CD4-positive, CD25-positive, alpha-beta regulatory T cell (primary cell): ENCODE results near the gene C13orf46. TPM values are rescaled to one million over a fixed set of nuclear protein-coding genes. Genes with fewer than 3 reads are reported as not detected.

Experiments
- ATAC-seq, 2 donors: fragments of 150-1000 bp; cut with Tn5 transposase; one replicate each; pipeline ENCODE4 v1.10.0; 2021; ENCODE audit warnings: low read depth in 2 of 2, moderate number of reproducible peaks in 2 of 2, moderate library complexity in 1 of 2
- DNase-seq, 3 donors: peaks; one replicate each; pipeline versions ENCODE4 v3.0.0 to v3.0.0-alpha.2; 2012 to 2022; ENCODE audit warnings: mixed read lengths in 1 of 3
- H3K27ac ChIP-seq: one replicate; pipeline ENCODE4 v1.7.0; 2013; ENCODE audit warnings: mild to moderate bottlenecking, low read length; ENCODE audit not compliant: insufficient read depth, poor library complexity, severe bottlenecking
- H3K27me3 ChIP-seq: one replicate; pipeline ENCODE4 v1.7.0; 2013; ENCODE audit warnings: low read length; ENCODE audit not compliant: control insufficient read depth, insufficient read depth
- H3K36me3 ChIP-seq: one replicate; pipeline ENCODE4 v1.7.0; 2013; ENCODE audit warnings: mild to moderate bottlenecking, low read length, moderate library complexity; ENCODE audit not compliant: control insufficient read depth, insufficient read depth
- H3K4me1 ChIP-seq: 2 replicates; pipeline ENCODE4 v1.7.0; 2013; ENCODE audit warnings: mild to moderate bottlenecking, low read length; ENCODE audit not compliant: insufficient read depth, control insufficient read depth, poor library complexity, severe bottlenecking
- H3K4me3 ChIP-seq: one replicate; pipeline ENCODE4 v1.7.0; 2013; ENCODE audit warnings: low read depth, mild to moderate bottlenecking, low read length, moderate library complexity
- H3K9me3 ChIP-seq, 2 experiments: 1 replicate in 1 of 2; 2 replicates in 1 of 2; pipeline ENCODE4 v1.7.0; 2013; ENCODE audit warnings: low read length in 2 of 2, mild to moderate bottlenecking in 1 of 2, moderate library complexity in 1 of 2; ENCODE audit not compliant: control insufficient read depth in 2 of 2
- H3K27ac Mint-ChIP-seq, 3 donors: one replicate each; pipeline ENCODE4 v1.8.0; 2020 to 2022; ENCODE audit warnings: mild to moderate bottlenecking in 3 of 3, mixed read lengths in 3 of 3, moderate library complexity in 2 of 3
- H3K27me3 Mint-ChIP-seq: one replicate; pipeline ENCODE4 v1.8.0; 2022; ENCODE audit warnings: mild to moderate bottlenecking, mixed read lengths
- H3K36me3 Mint-ChIP-seq: one replicate; pipeline ENCODE4 v1.8.0; 2020; ENCODE audit warnings: mixed read lengths
- H3K4me1 Mint-ChIP-seq, 4 donors: one replicate each; pipeline ENCODE4 v1.8.0; 2020 to 2022; ENCODE audit warnings: mixed read lengths in 4 of 4, mild to moderate bottlenecking in 1 of 4
- H3K4me3 Mint-ChIP-seq, 4 donors: one replicate each; pipeline ENCODE4 v1.8.0; 2020 to 2022; ENCODE audit warnings: mild to moderate bottlenecking in 4 of 4, mixed read lengths in 4 of 4, moderate library complexity in 3 of 4
- H3K9me3 Mint-ChIP-seq, 7 donors: one replicate each; pipeline ENCODE4 v1.8.0; 2020 to 2022; ENCODE audit warnings: mixed read lengths in 7 of 7, mild to moderate bottlenecking in 3 of 7, moderate library complexity in 2 of 7
- polyA plus RNA-seq, 4 donors: library from polyadenylated mRNA; unstranded; fragments of 300-500 nt; fragmentation: Illumina TruSeq; gene quantifications; one replicate each; pipeline ENCODE4 v1.2.3, GENCODE V29; 2021
- total RNA-seq: library from RNA; stranded (reverse); gene quantifications from one replicate; pipeline ENCODE4 v1.2.3, GENCODE V29; 2022

The C13orf46 gene
- total and polyA plus RNA-seq, 5 donors from 2014 or later = 0.16 to 21.2 (median 0.55) TPM

DNA sequence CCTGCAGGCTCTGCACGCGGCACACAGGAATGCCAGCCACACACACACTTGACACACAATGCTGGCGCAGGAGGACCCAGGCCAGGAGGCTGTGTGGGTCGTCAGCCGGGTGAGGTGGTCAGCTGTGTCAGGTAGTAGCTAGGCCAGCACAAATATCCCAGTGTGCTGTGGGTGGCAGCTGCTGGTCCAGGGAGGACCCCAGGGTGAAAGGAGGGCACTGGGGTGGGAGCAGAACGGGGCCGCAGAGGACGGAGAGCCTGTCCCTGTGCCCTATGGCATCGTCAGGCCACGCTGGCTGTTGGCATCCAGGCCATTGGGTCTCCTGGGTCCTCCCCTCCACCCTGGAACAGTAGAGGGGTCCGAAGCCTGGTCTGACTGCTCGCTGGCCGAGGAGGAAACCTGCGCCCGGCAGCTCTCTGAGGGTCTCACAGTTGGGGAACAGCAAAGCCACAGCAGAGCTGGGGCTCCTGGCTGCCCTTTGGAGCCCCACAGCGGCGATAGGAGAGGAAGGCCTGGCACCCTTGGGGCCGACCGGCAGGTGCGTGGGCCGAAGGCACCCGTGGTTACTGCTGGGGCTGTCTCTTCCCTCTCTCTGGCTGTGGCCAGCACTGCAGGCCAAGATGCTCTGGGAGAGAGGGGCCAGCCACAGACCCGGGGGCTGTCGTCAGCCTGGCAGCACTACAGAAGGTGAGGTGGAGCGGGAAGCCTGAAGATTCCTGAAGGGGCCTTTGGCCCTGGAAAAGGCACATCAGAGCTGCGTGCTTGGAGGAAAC, 27.3 kb downstream of the C13orf46 start:
- H3K4me3 Mint-ChIP-seq = no peak overlapping the region
- no peak overlapping the region for H3K27ac Mint-ChIP-seq
- no peak overlapping the region for H3K27ac ChIP-seq
- DNase-seq (no peak), ATAC-seq (no peak)
- peaks cover 6% of the 10 kb centered on the region for H3K27me3 Mint-ChIP-seq
- no peaks in the 10 kb centered on the region for H3K36me3 Mint-ChIP-seq
- H3K9me3 Mint-ChIP-seq = peaks cover 0 to 4% (median 0%) of the 10 kb centered on the region in 7 donors
- H3K27me3 ChIP-seq = no peaks in the 10 kb centered on the region
- no peaks in the 10 kb centered on the region for H3K36me3 ChIP-seq
- no peaks in the 10 kb centered on the region for H3K9me3 ChIP-seq
- H3K4me3 ChIP-seq = no peak overlapping the region
- H3K4me1 Mint-ChIP-seq = peaks cover 0 to 12% (median under 1%) of the 10 kb centered on the region in 4 donors
- no peaks in the 10 kb centered on the region for H3K4me1 ChIP-seq

DNA sequence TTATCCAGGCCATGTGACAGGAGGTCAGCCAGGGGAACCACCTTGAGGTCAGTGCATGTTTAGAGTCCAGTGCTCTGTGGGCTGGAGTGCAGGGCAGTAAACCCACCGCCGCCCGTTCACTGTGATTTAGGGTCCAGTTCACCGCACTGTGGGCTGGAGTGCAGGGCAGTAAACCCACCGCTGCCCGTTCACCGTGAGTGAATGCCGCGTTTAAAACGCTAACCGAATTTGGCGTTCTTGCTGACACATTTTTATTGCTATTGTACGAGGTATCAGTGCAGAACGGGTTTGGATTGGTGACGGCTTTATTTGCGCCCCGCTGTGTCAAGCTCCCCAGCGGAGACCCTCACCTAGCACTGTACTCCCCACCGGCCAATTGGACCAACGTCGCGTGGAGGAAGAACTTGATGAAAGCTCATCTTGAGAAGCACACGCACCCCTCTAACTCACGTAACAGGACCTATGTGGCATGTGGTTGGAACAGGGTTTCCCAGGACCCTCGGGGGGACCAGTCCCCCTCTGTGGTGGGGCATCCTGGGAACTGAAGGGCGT, 27.9 kb downstream of the C13orf46 start:
- Histone ChIP-seq H3K4me3 (no peak overlapping the region), H3K27ac (no peak overlapping the region), H3K9me3 (no peaks in the 10 kb centered on the region), H3K4me1 (no peaks in the 10 kb centered on the region), H3K27me3 (no peaks in the 10 kb centered on the region), H3K36me3 (no peaks in the 10 kb centered on the region)
- Mint-ChIP-seq H3K4me3 (no peak overlapping the region), H3K27ac (no peak overlapping the region), H3K4me1 (peaks cover 0 to 10% (median under 1%) of the 10 kb centered on the region in 4 donors), H3K36me3 (no peaks in the 10 kb centered on the region), H3K27me3 (peaks cover 6% of the 10 kb centered on the region), H3K9me3 (peaks cover 0 to 4% (median 0%) of the 10 kb centered on the region in 7 donors)
- DNase-seq = no peak
- no peak for ATAC-seq

DNA sequence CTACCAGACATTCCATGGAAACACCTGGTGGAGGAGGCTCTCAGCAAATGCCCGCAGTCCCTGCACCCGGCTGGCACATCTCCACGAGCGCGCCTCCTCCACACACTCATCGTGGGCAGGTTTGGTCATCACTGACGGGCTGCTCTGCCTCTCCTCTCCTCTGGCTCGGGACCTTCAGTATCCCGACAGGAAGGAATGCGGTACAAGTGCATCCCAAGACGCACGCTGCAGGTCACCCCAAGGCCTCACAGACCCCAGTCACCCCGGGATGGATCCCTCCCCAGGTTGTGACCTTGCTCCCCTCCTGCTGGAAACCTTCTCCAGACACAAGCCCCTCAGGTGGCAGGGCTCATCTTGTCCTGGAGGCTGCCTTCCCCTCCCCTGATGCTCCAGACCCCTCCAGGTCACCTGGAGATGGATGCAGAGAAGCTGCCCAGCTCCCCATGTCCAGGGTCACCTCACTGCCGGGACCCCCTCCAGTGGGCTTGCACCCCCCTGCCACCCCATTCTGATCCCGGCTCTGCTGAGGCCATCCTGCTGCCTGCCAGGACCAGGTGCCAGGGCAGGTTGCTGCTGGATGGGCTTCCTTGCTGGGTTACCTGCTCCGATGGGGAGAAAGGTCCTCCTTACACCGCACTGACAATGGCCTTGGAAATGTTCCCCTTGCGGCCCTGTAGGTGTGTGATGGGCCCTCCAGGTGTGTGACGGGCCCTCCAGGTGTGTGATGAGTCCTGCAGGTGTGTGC, 29.9 kb downstream of the C13orf46 start:
- H3K4me1 Mint-ChIP-seq = peaks cover 0 to 2% (median under 1%) of the 10 kb centered on the region in 4 donors
- H3K9me3 ChIP-seq = no peaks in the 10 kb centered on the region
- no peak for ATAC-seq
- H3K27me3 ChIP-seq = no peaks in the 10 kb centered on the region
- H3K27ac ChIP-seq = no peak overlapping the region
- no peaks in the 10 kb centered on the region for H3K36me3 ChIP-seq
- no peaks in the 10 kb centered on the region for H3K4me1 ChIP-seq
- H3K9me3 Mint-ChIP-seq = peaks cover 0 to 4% (median 0%) of the 10 kb centered on the region in 7 donors
- H3K4me3 Mint-ChIP-seq = peak overlapping the region in 1 of 4 donors; percentile 61
- peak overlapping the region in 1 of 3 donors; percentile 25 for H3K27ac Mint-ChIP-seq
- no peaks in the 10 kb centered on the region for H3K36me3 Mint-ChIP-seq
- peaks cover 6% of the 10 kb centered on the region for H3K27me3 Mint-ChIP-seq
- DNase-seq = no peak
- H3K4me3 ChIP-seq = no peak overlapping the region

DNA sequence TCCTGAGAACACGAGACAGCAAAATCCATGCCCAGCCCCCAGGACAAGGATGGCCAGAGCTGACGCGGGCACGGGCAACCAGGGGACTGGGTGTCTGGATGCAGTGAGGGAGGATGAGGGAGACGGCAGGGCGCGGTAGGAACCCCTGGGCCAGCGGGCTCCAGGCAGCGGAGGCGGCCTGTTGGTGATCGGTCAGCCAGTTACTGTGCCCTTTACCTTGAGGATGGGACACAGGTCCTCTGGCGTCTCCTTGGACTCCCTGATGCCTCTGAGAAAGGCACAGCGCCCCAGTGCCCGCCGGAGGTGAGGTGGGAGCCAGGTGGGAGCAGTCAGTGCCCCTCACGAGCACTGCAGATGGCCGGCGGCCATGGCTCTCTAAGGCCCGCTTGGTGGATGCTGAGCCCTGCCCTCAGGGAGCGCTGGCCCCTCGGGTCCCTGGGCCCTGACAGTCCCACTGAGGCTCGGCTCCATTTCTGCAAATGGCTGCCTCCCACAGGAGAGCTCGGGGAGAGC, 31.2 kb downstream of the C13orf46 start:
- no peak overlapping the region for H3K4me3 ChIP-seq
- H3K36me3 Mint-ChIP-seq = no peaks in the 10 kb centered on the region
- H3K4me1 ChIP-seq = no peaks in the 10 kb centered on the region
- DNase-seq (no peak), ATAC-seq (no peak)
- H3K27me3 ChIP-seq = no peaks in the 10 kb centered on the region
- H3K27ac Mint-ChIP-seq = no peak overlapping the region
- no peaks in the 10 kb centered on the region for H3K4me1 Mint-ChIP-seq
- no peaks in the 10 kb centered on the region for H3K9me3 ChIP-seq
- peaks cover 0 to 2% (median 0%) of the 10 kb centered on the region in 7 donors for H3K9me3 Mint-ChIP-seq
- no peaks in the 10 kb centered on the region for H3K36me3 ChIP-seq
- H3K27me3 Mint-ChIP-seq = peaks cover 6% of the 10 kb centered on the region
- no peak overlapping the region for H3K27ac ChIP-seq
- H3K4me3 Mint-ChIP-seq = no peak overlapping the region

DNA sequence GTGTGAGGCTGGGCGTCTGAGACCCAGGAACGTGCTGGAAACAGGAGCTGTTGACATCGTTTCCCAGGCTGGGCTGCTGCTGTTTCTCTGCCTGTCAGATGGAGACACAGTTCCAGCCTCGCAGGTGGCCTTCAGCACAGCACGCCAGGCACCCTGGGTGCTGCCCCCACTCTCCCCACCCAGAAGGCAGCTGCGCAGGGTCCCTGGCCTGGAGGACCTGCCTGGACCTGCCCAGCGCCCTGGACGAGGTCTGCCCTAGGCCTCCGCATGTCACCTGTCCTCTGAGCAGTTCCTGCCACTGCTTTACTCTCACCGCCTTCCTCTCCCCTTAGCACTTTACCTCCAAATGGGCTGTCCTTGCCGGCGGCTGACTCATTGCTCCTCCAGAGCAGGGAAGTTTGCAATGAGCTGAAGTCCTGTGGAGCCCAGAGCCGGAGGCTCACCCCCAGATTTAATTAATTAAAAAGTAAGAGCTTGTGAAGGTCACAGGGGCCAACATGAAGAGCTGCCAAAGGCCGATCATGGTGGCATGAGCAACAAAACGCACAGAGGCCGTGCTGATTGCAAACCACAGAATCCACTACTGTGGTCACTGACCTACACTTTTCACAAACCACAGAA, 32.2 kb downstream of the C13orf46 start:
- Histone ChIP-seq H3K4me3 (no peak overlapping the region), H3K4me1 (no peaks in the 10 kb centered on the region), H3K36me3 (no peaks in the 10 kb centered on the region), H3K9me3 (no peaks in the 10 kb centered on the region), H3K27ac (no peak overlapping the region), H3K27me3 (no peaks in the 10 kb centered on the region)
- DNase-seq = no peak
- Mint-ChIP-seq H3K27me3 (peaks cover 6% of the 10 kb centered on the region), H3K9me3 (peaks cover 0 to 3% (median 0%) of the 10 kb centered on the region in 7 donors), H3K4me1 (peaks cover 0 to 3% (median 0%) of the 10 kb centered on the region in 4 donors), H3K36me3 (no peaks in the 10 kb centered on the region), H3K4me3 (no peak overlapping the region), H3K27ac (peak overlapping the region in 1 of 3 donors; percentile 31)
- no peak for ATAC-seq

DNA sequence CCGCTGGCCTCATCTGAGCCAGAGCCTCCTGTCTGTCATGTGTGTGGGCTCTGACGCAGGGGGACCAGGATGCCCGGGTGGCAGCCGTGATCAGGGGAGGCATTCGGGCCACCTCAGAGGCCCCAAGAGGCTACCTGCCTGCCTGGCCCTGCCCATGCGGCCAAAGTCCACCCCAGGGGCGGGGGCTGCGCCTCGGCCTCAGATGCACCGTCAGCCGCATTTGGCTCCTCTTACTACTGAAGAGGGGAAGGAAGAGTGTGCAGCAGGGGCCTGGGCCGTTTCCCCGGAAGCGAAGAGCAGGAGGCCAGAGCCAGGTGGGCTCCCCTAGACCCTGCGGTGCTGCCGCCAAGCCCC, 34.0 kb downstream of the C13orf46 start:
- Histone ChIP-seq H3K27me3 (no peaks in the 10 kb centered on the region), H3K36me3 (no peaks in the 10 kb centered on the region), H3K4me3 (no peak overlapping the region), H3K4me1 (no peaks in the 10 kb centered on the region), H3K9me3 (no peaks in the 10 kb centered on the region), H3K27ac (no peak overlapping the region)
- Mint-ChIP-seq H3K27ac (no peak overlapping the region), H3K27me3 (peaks cover 6% of the 10 kb centered on the region), H3K4me3 (no peak overlapping the region), H3K36me3 (no peaks in the 10 kb centered on the region), H3K4me1 (peaks cover 0 to 3% (median 0%) of the 10 kb centered on the region in 4 donors), H3K9me3 (peaks cover 0 to 3% (median 0%) of the 10 kb centered on the region in 7 donors)
- DNase-seq (no peak), ATAC-seq (no peak)

DNA sequence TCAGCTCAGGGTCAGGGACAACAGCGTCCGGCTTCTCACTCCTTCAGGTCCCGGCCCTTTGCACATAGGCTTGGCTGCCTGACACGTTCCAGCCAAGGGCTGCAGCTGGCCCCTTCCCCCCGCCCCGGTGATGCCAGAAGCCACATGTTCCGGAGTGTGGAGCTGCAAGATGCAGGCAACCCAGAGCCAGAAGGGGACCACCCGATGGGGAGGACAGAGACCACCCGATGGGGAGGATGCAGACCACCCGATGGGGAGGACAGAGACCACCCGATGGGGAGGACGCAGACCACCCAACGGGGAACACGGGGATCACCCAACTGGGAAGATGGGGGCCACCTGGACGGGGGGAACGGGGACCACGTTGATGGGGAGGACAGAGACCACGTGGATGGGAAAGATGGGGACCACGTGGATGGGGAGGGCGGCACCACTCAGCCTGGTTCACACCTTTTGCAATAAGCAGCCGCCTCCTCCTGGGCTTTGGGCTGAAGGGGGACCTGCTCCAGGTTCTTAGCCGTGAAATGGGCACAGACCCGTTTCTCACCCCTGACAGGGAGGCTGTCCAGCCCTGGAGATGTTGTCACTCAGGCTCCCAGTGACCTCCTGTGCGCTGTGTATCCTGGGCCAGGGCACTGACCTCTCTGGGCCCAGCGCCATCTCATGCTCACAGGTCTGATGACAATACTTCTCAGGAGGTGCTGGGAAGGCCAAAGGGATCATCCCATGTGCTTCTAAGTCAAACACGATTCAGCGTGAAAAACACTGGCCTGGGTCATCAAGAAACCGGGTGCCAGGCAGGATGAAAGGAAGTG, 34.5 kb downstream of the C13orf46 start:
- no peak overlapping the region for H3K27ac Mint-ChIP-seq
- peaks cover 0 to 3% (median 0%) of the 10 kb centered on the region in 4 donors for H3K4me1 Mint-ChIP-seq
- no peak overlapping the region for H3K4me3 Mint-ChIP-seq
- Histone ChIP-seq H3K9me3 (no peaks in the 10 kb centered on the region), H3K4me1 (no peaks in the 10 kb centered on the region), H3K36me3 (no peaks in the 10 kb centered on the region), H3K27me3 (no peaks in the 10 kb centered on the region), H3K27ac (no peak overlapping the region), H3K4me3 (no peak overlapping the region)
- no peak for DNase-seq
- H3K36me3 Mint-ChIP-seq = no peaks in the 10 kb centered on the region
- peaks cover 0 to 3% (median 0%) of the 10 kb centered on the region in 7 donors for H3K9me3 Mint-ChIP-seq
- peak in 1 of 2 donors; percentile 8 for ATAC-seq
- H3K27me3 Mint-ChIP-seq = peaks cover 6% of the 10 kb centered on the region
